Peyer's patch (tissue), 4 donors: ENCODE data around the gene LCTL. TPM values are rescaled to one million over a fixed set of nuclear protein-coding genes. Genes with fewer than 3 reads are reported as not detected.

Source experiments
- DNase-seq, 3 donors: peaks; one replicate each; pipeline ENCODE4 v3.0.0-alpha.2; 2017 to 2019
- H3K27ac ChIP-seq, 4 donors: fragments of 200-600 bp; sonication (generic); one replicate each; pipeline ENCODE4 v1.5.1; 2016 to 2019
- H3K27me3 ChIP-seq, 2 donors: fragments of 200-600 bp; sonication (generic); one replicate each; pipeline ENCODE4 v1.5.1; 2019
- H3K36me3 ChIP-seq, 3 donors: fragments of 200-600 bp; sonication (generic); one replicate each; pipeline ENCODE4 v1.5.1; 2016 to 2019
- H3K4me1 ChIP-seq, 4 donors: fragments of 200-600 bp; sonication (generic); one replicate each; pipeline ENCODE4 v1.5.1; 2016 to 2019
- H3K4me3 ChIP-seq, 4 donors: fragments of 200-600 bp; sonication (generic); 1 replicate in 3 of 4; 2 replicates in 1 of 4; pipeline ENCODE4 v1.5.1; 2016 to 2019; ENCODE audit warnings: mild to moderate bottlenecking in 1 of 4
- H3K9me3 ChIP-seq, 4 donors: fragments of 200-600 bp; sonication (generic); one replicate each; pipeline ENCODE4 v1.5.1; 2016 to 2019; ENCODE audit warnings: mild to moderate bottlenecking in 1 of 4
- CTCF ChIP-seq, 6 experiments: fragments of 450-650 bp in 4 of 6; fragments of 200-600 bp in 2 of 6; sonication (generic) in 1 of 6; IDR thresholded peaks; one replicate each; pipeline ENCODE4 v1.5.1; 2017 to 2019; ENCODE audit warnings: antibody characterized with exemption in 6 of 6, mild to moderate bottlenecking in 3 of 6, moderate library complexity in 1 of 6
- POLR2A ChIP-seq, 2 donors: fragments of 450-650 bp; IDR thresholded peaks; one replicate each; pipeline ENCODE4 v1.5.1; 2017; ENCODE audit warnings: antibody characterized with exemption in 2 of 2, mild to moderate bottlenecking in 2 of 2, moderate library complexity in 2 of 2
- total RNA-seq, 4 donors: library from RNA; depleted of rRNA; stranded (reverse); fragments of >200 nt; gene quantifications; one replicate each; pipeline ENCODE4 v1.1.0, GENCODE V29; 2016

LCTL gene
- total RNA-seq, 4 donors from 2014 or later, result not detected

DNA sequence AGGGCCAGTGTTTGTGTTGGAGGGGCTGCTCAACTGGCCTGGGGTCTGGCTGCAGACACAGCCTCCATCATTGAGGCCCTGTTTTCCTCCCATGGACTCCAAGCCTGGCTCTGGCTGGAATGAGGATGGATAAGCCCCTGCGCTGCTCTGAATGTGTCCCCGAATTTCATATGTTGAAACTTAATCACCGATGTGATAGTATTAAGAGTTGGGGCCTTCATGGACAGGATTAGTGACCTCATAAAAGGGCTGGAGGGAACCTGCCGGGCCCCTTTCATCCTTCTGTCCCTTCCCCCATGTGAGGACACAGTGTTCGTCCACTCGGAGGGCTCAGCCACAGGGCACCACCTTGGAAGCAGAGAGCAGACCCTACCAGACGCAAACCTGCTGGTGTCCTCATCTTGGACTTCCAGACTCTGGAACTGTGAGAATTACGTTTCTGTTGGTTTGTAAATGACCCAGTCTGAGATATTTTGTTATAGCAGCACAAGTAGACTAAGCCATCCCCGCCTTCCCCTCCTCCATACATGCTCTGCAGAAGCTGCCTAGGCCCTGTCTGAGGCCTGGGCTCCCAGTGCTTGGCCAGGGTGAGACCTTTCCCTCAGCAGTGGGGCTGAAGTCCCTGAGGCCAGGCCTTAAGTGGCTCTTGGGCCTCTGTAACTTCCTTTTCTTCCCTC lies 3.8 kb upstream of the LCTL start:
- H3K9me3 ChIP-seq, result no peaks in the 10 kb centered on the region
- H3K27me3 ChIP-seq, result no peaks in the 10 kb centered on the region
- no peak for TF ChIP-seq POLR2A (IDR thresholded peaks at IDR 0.05)
- TF ChIP-seq CTCF (IDR thresholded peaks at IDR 0.05), result no peak
- no peaks in the 10 kb centered on the region for H3K4me1 ChIP-seq
- no peak overlapping the region for H3K27ac ChIP-seq
- H3K4me3 ChIP-seq, result no peak overlapping the region
- no peaks in the 10 kb centered on the region for H3K36me3 ChIP-seq
- peak in 1 of 3 donors; percentile 24 for DNase-seq

- Histone ChIP-seq H3K4me1 (no peaks in the 10 kb centered on the region), H3K36me3 (no peaks in the 10 kb centered on the region), H3K27me3 (no peaks in the 10 kb centered on the region), H3K4me3 (no peak overlapping the region), H3K27ac (no peak overlapping the region), H3K9me3 (no peaks in the 10 kb centered on the region)
- peak in 1 of 3 donors; percentile 34 for DNase-seq
- TF ChIP-seq POLR2A (IDR thresholded peaks at IDR 0.05), result no peak
- TF ChIP-seq CTCF (IDR thresholded peaks at IDR 0.05), result no peak
These were observed 2.1 kb upstream of the LCTL start for GRCh38 chr15:66567897-66568296.

GRCh38 chr15:66566963-66567531 lies 1.2 kb upstream of the LCTL start:
- H3K9me3 ChIP-seq, result no peaks in the 10 kb centered on the region
- peak in 2 of 3 donors; percentile 51 to 75 for DNase-seq
- H3K4me1 ChIP-seq, result no peaks in the 10 kb centered on the region
- no peak overlapping the region for H3K27ac ChIP-seq
- H3K4me3 ChIP-seq, result no peak overlapping the region
- H3K27me3 ChIP-seq, result no peaks in the 10 kb centered on the region
- H3K36me3 ChIP-seq, result no peaks in the 10 kb centered on the region
- TF ChIP-seq CTCF (IDR thresholded peaks at IDR 0.05), result peak in 5 of 6 experiments; percentile 35 to 68 (median 55)
- TF ChIP-seq POLR2A (IDR thresholded peaks at IDR 0.05), result no peak

- no peaks in the 10 kb centered on the region for H3K27me3 ChIP-seq
- H3K4me3 ChIP-seq, result no peak overlapping the region
- H3K9me3 ChIP-seq, result no peaks in the 10 kb centered on the region
- H3K27ac ChIP-seq, result no peak overlapping the region
- H3K36me3 ChIP-seq, result no peaks in the 10 kb centered on the region
- DNase-seq, result peak in 1 of 3 donors; percentile 34
- no peaks in the 10 kb centered on the region for H3K4me1 ChIP-seq
- no peak for TF ChIP-seq POLR2A (IDR thresholded peaks at IDR 0.05)
- TF ChIP-seq CTCF (IDR thresholded peaks at IDR 0.05), result no peak
These were observed 607 bp downstream of the LCTL start for GRCh38 chr15:66565141-66565641.

DNA sequence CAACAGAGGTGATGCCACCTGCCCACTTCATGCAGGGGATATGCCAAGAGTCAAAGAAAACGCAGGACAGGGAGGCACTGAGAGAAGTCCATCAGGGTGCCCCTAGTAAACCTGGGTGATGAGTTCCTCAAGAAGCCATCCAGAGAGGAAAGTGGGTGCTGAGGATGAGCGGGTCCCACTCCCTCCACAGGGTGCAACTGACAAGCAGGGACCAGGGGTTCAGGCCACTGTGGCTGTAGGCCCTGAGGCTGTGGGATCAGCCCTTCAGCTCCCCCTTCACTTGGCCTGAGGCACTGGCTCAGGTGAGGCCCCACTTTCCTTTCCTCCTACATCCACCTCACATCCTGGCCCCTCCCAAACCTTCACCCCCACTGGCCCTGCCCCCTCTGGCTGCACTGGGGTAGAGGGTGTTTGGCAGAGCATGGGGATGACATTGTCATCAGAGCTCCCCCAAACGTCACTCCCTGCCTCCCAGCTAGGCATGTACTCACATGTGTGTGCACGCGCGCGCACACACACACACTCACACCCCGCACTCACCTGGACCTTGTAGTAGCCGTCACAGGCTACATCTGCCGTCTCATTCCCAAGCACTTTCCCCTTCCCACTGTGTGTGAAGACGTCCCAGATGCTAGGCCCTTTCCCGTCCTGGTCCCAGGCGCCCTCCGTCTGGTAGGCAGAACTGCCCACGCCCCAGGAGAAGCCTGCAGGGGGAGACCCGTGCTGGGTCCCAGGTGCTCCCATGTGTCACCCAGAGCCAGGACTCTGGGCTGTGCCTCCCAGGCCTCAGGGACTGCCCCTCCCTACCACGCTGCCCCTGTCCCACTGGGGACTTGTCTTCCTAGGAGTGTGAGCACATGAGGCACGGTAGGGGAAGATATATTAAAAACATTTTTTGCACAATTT lies 1.4 kb downstream of the LCTL start:
- DNase-seq, result peak in 1 of 3 donors; percentile 25
- no peak for TF ChIP-seq CTCF (IDR thresholded peaks at IDR 0.05)
- no peak for TF ChIP-seq POLR2A (IDR thresholded peaks at IDR 0.05)
- H3K27me3 ChIP-seq, result no peaks in the 10 kb centered on the region
- no peak overlapping the region for H3K4me3 ChIP-seq
- no peaks in the 10 kb centered on the region for H3K4me1 ChIP-seq
- no peak overlapping the region for H3K27ac ChIP-seq
- H3K36me3 ChIP-seq, result no peaks in the 10 kb centered on the region
- H3K9me3 ChIP-seq, result no peaks in the 10 kb centered on the region
